Measurements from ENCODE around the gene PARD6G.

DNA sequence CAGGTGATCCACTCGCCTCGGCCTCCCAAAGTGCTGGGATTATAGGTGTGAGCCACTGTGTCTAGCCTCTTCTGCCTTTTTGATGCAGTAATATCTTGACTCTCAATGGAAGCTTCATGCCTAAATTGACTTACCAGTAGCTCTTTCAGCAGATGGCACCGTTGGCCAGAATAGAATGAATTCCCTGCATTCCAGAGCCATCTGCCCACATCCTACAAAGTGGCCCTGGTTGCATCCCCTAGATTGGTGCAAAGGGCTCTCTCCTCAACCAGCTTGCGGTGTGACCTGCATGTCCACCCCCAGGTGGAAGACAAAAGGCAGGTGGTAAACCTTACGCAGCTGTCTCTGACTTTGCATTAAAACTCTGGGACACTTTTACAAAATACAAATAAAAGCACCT is 4.4 kb upstream of the PARD6G start:
- TF ChIP-seq POLR2AphosphoS5 (IDR thresholded peaks at IDR 0.05) = no peak
- TF ChIP-seq, protein P1, sequence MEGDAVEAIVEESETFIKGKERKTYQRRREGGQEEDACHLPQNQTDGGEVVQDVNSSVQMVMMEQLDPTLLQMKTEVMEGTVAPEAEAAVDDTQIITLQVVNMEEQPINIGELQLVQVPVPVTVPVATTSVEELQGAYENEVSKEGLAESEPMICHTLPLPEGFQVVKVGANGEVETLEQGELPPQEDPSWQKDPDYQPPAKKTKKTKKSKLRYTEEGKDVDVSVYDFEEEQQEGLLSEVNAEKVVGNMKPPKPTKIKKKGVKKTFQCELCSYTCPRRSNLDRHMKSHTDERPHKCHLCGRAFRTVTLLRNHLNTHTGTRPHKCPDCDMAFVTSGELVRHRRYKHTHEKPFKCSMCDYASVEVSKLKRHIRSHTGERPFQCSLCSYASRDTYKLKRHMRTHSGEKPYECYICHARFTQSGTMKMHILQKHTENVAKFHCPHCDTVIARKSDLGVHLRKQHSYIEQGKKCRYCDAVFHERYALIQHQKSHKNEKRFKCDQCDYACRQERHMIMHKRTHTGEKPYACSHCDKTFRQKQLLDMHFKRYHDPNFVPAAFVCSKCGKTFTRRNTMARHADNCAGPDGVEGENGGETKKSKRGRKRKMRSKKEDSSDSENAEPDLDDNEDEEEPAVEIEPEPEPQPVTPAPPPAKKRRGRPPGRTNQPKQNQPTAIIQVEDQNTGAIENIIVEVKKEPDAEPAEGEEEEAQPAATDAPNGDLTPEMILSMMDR (IDR thresholded peaks at IDR 0.05) = no peak
